ENCODE results near the gene NAP1L4.

The NAP1L4 gene

DNA sequence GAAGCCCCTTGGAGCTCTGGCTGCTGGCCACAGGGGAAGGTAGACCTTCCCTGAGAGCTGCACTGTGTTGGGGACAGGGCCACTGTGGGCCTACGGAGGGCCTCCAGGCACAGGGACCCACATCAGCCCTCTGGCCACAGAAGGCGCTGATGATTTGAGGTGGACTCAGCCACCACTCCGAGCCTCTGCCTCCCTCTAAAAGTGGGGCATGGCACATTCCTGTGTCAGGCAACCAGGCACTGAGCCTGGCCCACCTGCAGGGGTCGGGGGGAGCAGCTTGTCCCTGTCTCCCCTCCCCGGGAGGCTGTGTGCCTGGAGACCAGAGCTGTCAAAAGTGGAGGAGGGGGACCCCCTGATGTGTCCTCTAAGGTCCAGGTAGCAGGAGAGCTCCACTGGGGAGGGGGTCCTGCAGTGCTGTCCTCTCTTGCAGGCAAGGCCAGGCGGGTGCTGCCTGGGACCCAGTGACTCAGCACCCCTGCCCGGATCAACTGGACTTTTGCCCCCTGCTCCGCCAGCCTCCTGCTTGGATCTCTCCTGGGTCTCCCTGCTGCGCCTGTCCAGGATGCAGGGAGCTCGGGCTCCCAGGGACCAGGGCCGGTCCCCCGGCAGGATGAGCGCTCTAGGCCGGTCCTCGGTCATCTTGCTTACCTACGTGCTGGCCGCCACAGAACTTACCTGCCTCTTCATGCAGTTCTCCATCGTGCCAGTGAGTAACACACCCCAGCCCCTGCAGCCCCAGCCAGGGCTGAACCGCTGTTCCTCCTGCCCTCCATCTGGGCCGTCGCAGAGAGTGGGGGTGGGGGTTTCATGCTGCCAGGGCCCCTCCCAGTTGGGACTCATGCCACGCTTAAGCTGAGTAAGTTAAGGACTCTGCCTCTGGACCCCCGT, 89.1 kb downstream of the NAP1L4 start:
- DNase-seq: no peak

DNA sequence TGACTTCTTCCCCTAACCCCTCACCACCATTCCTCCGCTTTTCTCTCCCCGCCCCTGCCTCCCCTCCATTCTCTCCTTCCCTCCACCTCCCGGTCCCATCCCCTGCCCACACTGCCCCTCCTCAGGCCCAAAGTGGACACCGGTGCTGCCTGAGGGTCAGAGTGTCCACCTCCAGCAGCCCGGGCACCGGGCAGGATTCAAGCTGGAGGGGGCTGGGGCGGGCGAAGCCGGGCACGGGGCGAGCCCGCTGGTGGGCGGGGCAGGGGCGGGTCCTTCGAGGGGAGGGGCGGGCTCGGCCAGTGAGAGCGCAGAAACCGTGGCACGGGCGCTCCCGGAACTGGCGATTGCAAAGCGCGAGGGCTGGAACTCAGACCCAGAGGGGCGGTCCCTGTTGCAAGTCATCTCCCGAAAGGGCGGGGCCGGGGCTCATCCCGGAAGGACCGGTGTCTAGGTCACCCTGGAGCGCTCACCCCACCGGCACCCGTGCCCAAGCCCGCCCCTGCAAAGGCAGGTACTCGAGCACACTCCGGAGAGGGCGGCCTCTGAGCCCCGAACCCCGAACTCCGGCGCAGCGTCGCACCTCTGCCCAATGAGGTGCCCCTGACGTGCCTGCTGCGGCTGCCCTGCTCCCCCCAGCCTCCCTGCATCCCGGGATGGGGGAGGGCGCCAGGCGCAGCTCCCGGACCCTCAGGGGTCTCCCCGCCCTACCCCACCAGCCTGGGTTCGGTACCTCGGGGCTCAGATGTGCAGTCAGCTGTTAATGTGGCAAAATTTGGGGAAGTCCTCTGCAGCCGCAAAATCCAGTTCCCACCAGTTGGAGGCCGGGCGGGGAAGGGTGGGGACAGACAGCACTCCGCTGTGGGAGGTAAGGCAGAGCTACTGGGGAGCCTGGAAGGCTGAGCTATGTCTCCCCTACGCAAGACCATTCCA, 90.0 kb downstream of the NAP1L4 start:
- peak; percentile 78 for DNase-seq

DNA sequence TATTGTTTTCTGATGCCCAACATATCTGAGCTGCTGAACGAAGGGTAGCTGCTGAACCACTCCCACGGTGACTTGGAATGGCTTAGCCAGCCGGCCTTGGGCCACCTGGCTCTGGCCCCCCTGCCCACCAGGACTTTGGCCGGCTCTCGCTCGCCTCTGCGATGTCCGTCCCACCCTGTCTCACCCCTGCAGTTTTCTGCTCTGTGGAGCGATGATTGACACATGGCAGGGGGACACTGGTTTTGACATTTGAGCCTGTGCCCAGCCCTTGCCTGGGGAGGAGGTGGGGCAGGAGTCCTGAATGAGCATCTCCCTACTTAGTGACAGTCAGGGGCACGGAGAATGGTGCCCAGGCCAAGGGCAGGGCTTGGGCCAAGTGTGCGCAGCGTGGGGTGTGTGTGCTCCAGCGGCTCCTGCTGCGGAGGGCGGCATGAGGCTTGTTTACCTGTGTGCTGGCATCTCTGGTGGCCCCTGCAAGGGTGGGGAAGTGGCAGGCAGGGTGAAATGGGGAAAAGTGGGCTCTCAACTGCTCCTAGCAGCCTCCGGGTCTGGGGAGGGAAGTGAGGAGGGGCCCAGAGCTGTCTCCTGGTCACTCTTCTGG, 90.8 kb downstream of the NAP1L4 start:
- DNase-seq: no peak

- no peak for DNase-seq
Measured at GRCh38 chr11:2899080-2899783, 92.9 kb downstream of the NAP1L4 start.

- no peak for DNase-seq
Measured at GRCh38 chr11:2898366-2899079, 93.6 kb downstream of the NAP1L4 start.

GRCh38 chr11:2897048-2897447, 95.1 kb downstream of the NAP1L4 start:
- no peak for DNase-seq

DNA sequence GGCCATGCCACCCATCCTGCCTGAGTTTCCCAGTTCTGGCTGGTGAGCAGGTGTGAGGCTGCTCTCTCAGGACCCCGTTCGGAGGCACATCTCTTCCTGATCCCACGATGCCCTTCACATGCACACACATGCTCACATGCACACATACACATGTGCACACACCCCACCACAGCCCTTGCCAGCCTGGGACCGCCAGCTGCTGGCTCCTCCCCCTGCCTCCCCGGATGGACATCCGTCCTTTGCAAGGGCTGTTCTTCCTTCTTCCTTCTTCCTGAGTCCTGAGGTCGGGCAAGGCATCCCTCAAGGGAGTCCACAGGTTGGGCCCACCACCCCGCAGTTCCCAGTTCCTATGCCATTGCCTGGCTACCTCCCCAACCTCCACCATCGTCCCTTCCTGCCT, 96.1 kb downstream of the NAP1L4 start:
- no peak for DNase-seq
